A549 (cell line): ENCODE results near the gene LY86.

Experiments
- CTCF ChIP-seq: fragments of >200 bp; sonication (Bioruptor Twin); formaldehyde crosslinking; IDR thresholded peaks from 3 replicates; pipeline ENCODE4 v1.5.1; 2016
- EP300 ChIP-seq, 2 experiments: fragments of >200 bp; sonication (Bioruptor Twin); formaldehyde crosslinking; IDR thresholded peaks; 2 replicates in 1 of 2; 3 replicates in 1 of 2; pipeline ENCODE4 v1.6.1; 2016 to 2017
- MYC ChIP-seq: IDR thresholded peaks from 2 replicates; pipeline ENCODE4 v1.6.1; 2012; ENCODE audit warnings: mild to moderate bottlenecking, inconsistent platforms, low read length, improper control_type of control experiment, borderline replicate concordance
- POLR2A ChIP-seq: IDR thresholded peaks from 2 replicates; pipeline ENCODE4 v1.6.1; 2012; ENCODE audit warnings: mild to moderate bottlenecking, low read length
- RCOR1 ChIP-seq: fragments of 150-350 bp; IDR thresholded peaks from 2 replicates; pipeline ENCODE4 v1.6.1; 2014; ENCODE audit warnings: antibody characterized with exemption, low read length, low read depth
- REST ChIP-seq: fragments of 200-600 bp; sonication (generic); IDR thresholded peaks from 2 replicates; pipeline ENCODE4 v1.6.1; 2016; ENCODE audit warnings: antibody characterized with exemption, mild to moderate bottlenecking, moderate library complexity
- RFX5 ChIP-seq: fragments of 450-650 bp; IDR thresholded peaks from 2 replicates; pipeline ENCODE4 v1.7.1; 2014; ENCODE audit warnings: antibody characterized with exemption, mild to moderate bottlenecking, moderate library complexity
- USF2 ChIP-seq: fragments of 450-650 bp; IDR thresholded peaks from 2 replicates; pipeline ENCODE4 v1.6.1; 2014; ENCODE audit warnings: antibody characterized with exemption

- TF ChIP-seq USF2, result no peak
- no peak for TF ChIP-seq CTCF
- no peak for TF ChIP-seq RCOR1
- TF ChIP-seq RFX5, result no peak
- TF ChIP-seq REST, result no peak
- TF ChIP-seq EP300 (IDR thresholded peaks at IDR 0.05), result no peak
- no peak for TF ChIP-seq MYC
- TF ChIP-seq POLR2A, result no peak
Observed at GRCh38 chr6:6649824-6650349, 61.4 kb downstream of the LY86 start.
